Spinal cord (tissue), 10 donors: ENCODE data around the gene ADRA2C. TPM values are rescaled to one million over a fixed set of nuclear protein-coding genes. Genes with fewer than 3 reads are reported as not detected.
"Not testable (repeated sequence)": the region's sequence is repeated elsewhere in the genome, so short reads cannot be mapped to it uniquely, and the experiment has no call there.

ENCODE experiments used
- DNase-seq, 6 donors: peaks; one replicate each; pipeline versions ENCODE4 v3.0.0 to v3.0.0-alpha.2; 2013 to 2015; ENCODE audit warnings: low spot score in 6 of 6, low read depth in 4 of 6
- H3K27ac ChIP-seq: one replicate; pipeline ENCODE4 v1.5.1; 2013; ENCODE audit warnings: low read depth, low read length, control low read depth
- H3K27me3 ChIP-seq: one replicate; pipeline ENCODE4 v1.6.1; 2013; ENCODE audit warnings: low read length; ENCODE audit not compliant: control insufficient read depth, insufficient read depth
- H3K36me3 ChIP-seq: one replicate; pipeline ENCODE4 v1.6.1; 2013; ENCODE audit warnings: low read length; ENCODE audit not compliant: control insufficient read depth, insufficient read depth
- H3K4me1 ChIP-seq: one replicate; pipeline ENCODE4 v1.6.1; 2013; ENCODE audit warnings: low read length; ENCODE audit not compliant: control insufficient read depth, insufficient read depth
- H3K4me3 ChIP-seq: one replicate; pipeline ENCODE4 v1.5.1; 2013; ENCODE audit warnings: low read depth, low read length, control low read depth
- H3K9me3 ChIP-seq: one replicate; pipeline ENCODE4 v1.6.1; 2013; ENCODE audit warnings: low read length; ENCODE audit not compliant: control insufficient read depth, insufficient read depth
- WGBS: methylation state at CpG from one replicate; pipeline ENCODE4 v1.1.5; 2013; ENCODE audit warnings: missing lambda C conversion rate; ENCODE audit not compliant: insufficient coverage; 5-methylcytosine and 5-hydroxymethylcytosine counted together
- polyA plus RNA-seq, 2 donors: library from polyadenylated mRNA; unstranded; fragments of 120-200 nt; gene quantifications; one replicate each; pipeline ENCODE4 v1.2.1, GENCODE V29; 2013; ENCODE audit not compliant: insufficient read length in 2 of 2
- total RNA-seq, 2 donors: library from RNA; depleted of rRNA in 1 of 2; stranded (reverse); fragments of 120-200 nt in 1 of 2; fragments of >200 nt in 1 of 2; gene quantifications; one replicate each; pipeline versions ENCODE4 v1.2.3 to v1.2.4, GENCODE V29; 2013 to 2014
- donor health status: healthy.

The ADRA2C gene
- total and polyA plus RNA-seq, 4 donors = 2.3 to 7.5 (median 4.5) TPM

GRCh38 chr4:3813151-3814052 lies 47.2 kb downstream of the ADRA2C start:
- no peaks in the 10 kb centered on the region for H3K27me3 ChIP-seq
- H3K4me1 ChIP-seq = no peaks in the 10 kb centered on the region
- H3K36me3 ChIP-seq = no peaks in the 10 kb centered on the region
- no peaks in the 10 kb centered on the region for H3K9me3 ChIP-seq
- no peak overlapping the region for H3K4me3 ChIP-seq
- no peak overlapping the region for H3K27ac ChIP-seq
- DNase-seq = no peak
- WGBS = 87% methylated on average over 27 of the region's 29 CpGs

GRCh38 chr4:3814053-3814570 lies 47.9 kb downstream of the ADRA2C start:
- no peaks in the 10 kb centered on the region for H3K36me3 ChIP-seq
- no peak for DNase-seq
- no peaks in the 10 kb centered on the region for H3K9me3 ChIP-seq
- WGBS = 90% methylated on average over 6 of the region's 6 CpGs
- peaks cover 3% of the 10 kb centered on the region for H3K4me1 ChIP-seq
- no peaks in the 10 kb centered on the region for H3K27me3 ChIP-seq
- H3K4me3 ChIP-seq = no peak overlapping the region
- no peak overlapping the region for H3K27ac ChIP-seq

- H3K27ac ChIP-seq, H3K4me1 ChIP-seq, H3K4me3 ChIP-seq, H3K36me3 ChIP-seq, H3K9me3 ChIP-seq, H3K27me3 ChIP-seq, DNase-seq: not testable (repeated sequence)
Measured at GRCh38 chr4:3814838-3815237, 48.7 kb downstream of the ADRA2C start.

- 81% methylated on average over 8 of the region's 8 CpGs for WGBS
- Histone ChIP-seq H3K27ac (no peak overlapping the region), H3K36me3 (no peaks in the 10 kb centered on the region), H3K4me1 (peaks cover 3% of the 10 kb centered on the region), H3K27me3 (no peaks in the 10 kb centered on the region), H3K4me3 (no peak overlapping the region), H3K9me3 (no peaks in the 10 kb centered on the region)
- DNase-seq = no peak
Measured at GRCh38 chr4:3816256-3816825, 50.2 kb downstream of the ADRA2C start.

- no peak overlapping the region for H3K4me3 ChIP-seq
- H3K27me3 ChIP-seq = no peaks in the 10 kb centered on the region
- 92% methylated on average over 12 of the region's 12 CpGs for WGBS
- H3K27ac ChIP-seq = no peak overlapping the region
- no peaks in the 10 kb centered on the region for H3K36me3 ChIP-seq
- no peak for DNase-seq
- H3K4me1 ChIP-seq = peaks cover 12% of the 10 kb centered on the region
- H3K9me3 ChIP-seq = no peaks in the 10 kb centered on the region
Measured at GRCh38 chr4:3816983-3817960, 51.1 kb downstream of the ADRA2C start.

Other genes with a start within 250 kb of the ADRA2C start
- gene LRPAP1, start 234.0 kb upstream of the ADRA2C start, total RNA-seq = 100 to 1,000 TPM in 1 of 2 donors, 10 to 100 TPM in 1; 47.1 to 201 TPM
- gene LRPAP1, start 234.0 kb upstream of the ADRA2C start, polyA plus RNA-seq = 100 to 1,000 TPM; 138 to 140 TPM